ENCODE data around the gene KRTAP4-4. TPM values are rescaled to one million over a fixed set of nuclear protein-coding genes. Genes with fewer than 3 reads are reported as not detected.

The KRTAP4-4 gene
- total and polyA plus RNA-seq, 2 of the 13 experiments (the other 11 are each of a cell fraction or from before 2014, with no cell fraction given): not detected

GRCh38 chr17:41185001-41185400, 24.5 kb upstream of the KRTAP4-4 start:
- Histone ChIP-seq H3K4me2 (ENCODE audit: low read depth, low read length) (no peak overlapping the region), H3K27ac (ENCODE audit: extremely low read length, insufficient read depth, low read length) (no peak overlapping the region), H2AFZ (ENCODE audit: low read length) (no peak overlapping the region), H3K27me3 (ENCODE audit: control insufficient read depth in 1 of 2, insufficient read depth in 2 of 2, low read length in 2 of 2) (0 out of 5 replicates have a peak, but pooled peaks cover 0 to 2% of the 10 kb centered on the region in 2 experiments), H3K79me2 (ENCODE audit: insufficient read depth, low read length) (no peaks in the 10 kb centered on the region), H3K9me3 (ENCODE audit: low read length) (no peaks in the 10 kb centered on the region), H3K9ac (ENCODE audit: insufficient read depth, low read depth, low read length) (no peak overlapping the region), H3K4me1 (ENCODE audit: insufficient read depth, low read length) (no peaks in the 10 kb centered on the region), H3K4me3 (replicated peaks in 1 of 3; ENCODE audit: insufficient read depth in 1 of 3, low read depth in 2 of 3, low read length in 3 of 3) (no peak overlapping the region), H4K20me1 (ENCODE audit: insufficient read depth, low read length) (no peaks in the 10 kb centered on the region), H3K36me3 (replicated peaks in 1 of 2; ENCODE audit: control insufficient read depth in 1 of 2, insufficient read depth in 2 of 2, low read length in 2 of 2) (no peaks in the 10 kb centered on the region)
- ChIA-PET CTCF (ENCODE audit: low intra/inter-chr PET ratio, low total read pairs) (no interaction called here), POLR2A (no interaction called here)
- BruUV-seq (replicated peaks): no TSS peak
- intact Hi-C loops (cut with micrococcal nuclease; ENCODE audit: unreplicated experiment): no loop called here
- no peak for ATAC-seq
- FAIRE-seq: no peak
- TF ChIP-seq SSRP1 (CRISPR knock-in tag; IDR thresholded peaks at IDR 0.05) (no peak), ZNF646 (CRISPR knock-in tag; IDR thresholded peaks at IDR 0.05) (no peak), PPARG (CRISPR knock-in tag; conservative IDR thresholded peaks at IDR 0.05) (no peak), ARID2 (CRISPR knock-in tag; IDR thresholded peaks at IDR 0.05; ENCODE audit: borderline replicate concordance) (no peak), CEBPG (CRISPR knock-in tag; IDR thresholded peaks at IDR 0.05) (no peak), ZZZ3 (CRISPR knock-in tag; IDR thresholded peaks at IDR 0.05; ENCODE audit: borderline replicate concordance) (no peak), ZXDC (CRISPR knock-in tag; IDR thresholded peaks at IDR 0.05) (no peak), RAD51 (IDR thresholded peaks at IDR 0.05; ENCODE audit: borderline replicate concordance) (no peak), NFRKB (IDR thresholded peaks at IDR 0.05) (no peak), ZNF713 (CRISPR knock-in tag; IDR thresholded peaks at IDR 0.05) (no peak)
- WGBS (ENCODE audit: low lambda C conversion rate): 0% methylated on average over 1 of the region's 1 CpG
- in situ Hi-C loops (cut with HindIII; ENCODE audit: extremely low pct_ligation_motif_present, low pct_unique_long_range_greater_than_20kb): no loop called here
- DNase-seq (ENCODE audit: low spot score): no peak

Data from HepG2 (cell line).